Stomach (tissue), 4 donors: Measurements from ENCODE around the gene BTG2.
"Not testable (repeated sequence)": the region's sequence is repeated elsewhere in the genome, so short reads cannot be mapped to it uniquely, and the experiment has no call there.

Source experiments
- EP300 ChIP-seq: sonication (generic); formaldehyde crosslinking; IDR thresholded peaks from one replicate; pipeline ENCODE4 v1.6.1; 2017; ENCODE audit warnings: antibody characterized with exemption
- POLR2A ChIP-seq, 4 donors: fragments of 450-650 bp; IDR thresholded peaks; one replicate each; pipeline ENCODE4 v1.6.1; 2016; ENCODE audit warnings: antibody characterized with exemption in 4 of 4, control low read depth in 2 of 4, mild to moderate bottlenecking in 1 of 4, moderate library complexity in 1 of 4
- POLR2AphosphoS5 ChIP-seq, 3 donors: sonication (generic); formaldehyde crosslinking; IDR thresholded peaks; one replicate each; pipeline ENCODE4 v1.6.1; 2016; ENCODE audit warnings: antibody characterized with exemption in 3 of 3
- TF ChIP-seq, protein P1 (sequence below), 7 experiments: fragments of 450-650 bp in 4 of 7; fragments of 200-600 bp in 3 of 7; sonication (generic) in 3 of 7; IDR thresholded peaks; one replicate each; pipeline ENCODE4 v1.5.1; 2016 to 2019; ENCODE audit warnings: antibody characterized with exemption in 7 of 7, control low read depth in 2 of 7, mild to moderate bottlenecking in 1 of 7

- not testable (repeated sequence) for TF ChIP-seq POLR2A (IDR thresholded peaks at IDR 0.05); EP300
- TF ChIP-seq, protein P1, sequence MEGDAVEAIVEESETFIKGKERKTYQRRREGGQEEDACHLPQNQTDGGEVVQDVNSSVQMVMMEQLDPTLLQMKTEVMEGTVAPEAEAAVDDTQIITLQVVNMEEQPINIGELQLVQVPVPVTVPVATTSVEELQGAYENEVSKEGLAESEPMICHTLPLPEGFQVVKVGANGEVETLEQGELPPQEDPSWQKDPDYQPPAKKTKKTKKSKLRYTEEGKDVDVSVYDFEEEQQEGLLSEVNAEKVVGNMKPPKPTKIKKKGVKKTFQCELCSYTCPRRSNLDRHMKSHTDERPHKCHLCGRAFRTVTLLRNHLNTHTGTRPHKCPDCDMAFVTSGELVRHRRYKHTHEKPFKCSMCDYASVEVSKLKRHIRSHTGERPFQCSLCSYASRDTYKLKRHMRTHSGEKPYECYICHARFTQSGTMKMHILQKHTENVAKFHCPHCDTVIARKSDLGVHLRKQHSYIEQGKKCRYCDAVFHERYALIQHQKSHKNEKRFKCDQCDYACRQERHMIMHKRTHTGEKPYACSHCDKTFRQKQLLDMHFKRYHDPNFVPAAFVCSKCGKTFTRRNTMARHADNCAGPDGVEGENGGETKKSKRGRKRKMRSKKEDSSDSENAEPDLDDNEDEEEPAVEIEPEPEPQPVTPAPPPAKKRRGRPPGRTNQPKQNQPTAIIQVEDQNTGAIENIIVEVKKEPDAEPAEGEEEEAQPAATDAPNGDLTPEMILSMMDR (IDR thresholded peaks at IDR 0.05), result not testable (repeated sequence)
- peak in 1 of 3 donors; percentile 28 for TF ChIP-seq POLR2AphosphoS5 (IDR thresholded peaks at IDR 0.05)
These were observed 8.9 kb downstream of the BTG2 start for GRCh38 chr1:203314025-203314759.
